ENCODE results near the gene TMED4.

- TF ChIP-seq RNF219 (CRISPR knock-in tag; IDR thresholded peaks at IDR 0.05) (no peak), EZH2 (conservative IDR thresholded peaks at IDR 0.05; ENCODE audit: low read depth, low read length) (no peak), ESRRA (CRISPR knock-in tag; IDR thresholded peaks at IDR 0.05; ENCODE audit: low read depth) (no peak), ELF3 (CRISPR knock-in tag; IDR thresholded peaks at IDR 0.05) (no peak), EP300 (IDR thresholded peaks at IDR 0.05; ENCODE audit: low read depth in 2 of 2, low read length in 2 of 2) (no peak), EP300 (CRISPR knock-in tag; IDR thresholded peaks at IDR 0.05; ENCODE audit: borderline replicate concordance) (no peak), CBX5 (CRISPR knock-in tag; IDR thresholded peaks at IDR 0.05; ENCODE audit: borderline replicate concordance) (no peak), ATF3 (CRISPR knock-in tag; IDR thresholded peaks at IDR 0.05) (no peak), ZNF510 (CRISPR knock-in tag; IDR thresholded peaks at IDR 0.05; ENCODE audit: low read depth) (no peak), PBX2 (CRISPR knock-in tag; IDR thresholded peaks at IDR 0.05) (no peak), PCBP2 (optimal IDR thresholded peaks at IDR 0.05; ENCODE audit: low read depth, low read length, poor library complexity, severe bottlenecking) (no peak), ARID3A (IDR thresholded peaks at IDR 0.05; ENCODE audit: low read depth, low read length) (no peak)
- TF ChIP-seq, protein P1, sequence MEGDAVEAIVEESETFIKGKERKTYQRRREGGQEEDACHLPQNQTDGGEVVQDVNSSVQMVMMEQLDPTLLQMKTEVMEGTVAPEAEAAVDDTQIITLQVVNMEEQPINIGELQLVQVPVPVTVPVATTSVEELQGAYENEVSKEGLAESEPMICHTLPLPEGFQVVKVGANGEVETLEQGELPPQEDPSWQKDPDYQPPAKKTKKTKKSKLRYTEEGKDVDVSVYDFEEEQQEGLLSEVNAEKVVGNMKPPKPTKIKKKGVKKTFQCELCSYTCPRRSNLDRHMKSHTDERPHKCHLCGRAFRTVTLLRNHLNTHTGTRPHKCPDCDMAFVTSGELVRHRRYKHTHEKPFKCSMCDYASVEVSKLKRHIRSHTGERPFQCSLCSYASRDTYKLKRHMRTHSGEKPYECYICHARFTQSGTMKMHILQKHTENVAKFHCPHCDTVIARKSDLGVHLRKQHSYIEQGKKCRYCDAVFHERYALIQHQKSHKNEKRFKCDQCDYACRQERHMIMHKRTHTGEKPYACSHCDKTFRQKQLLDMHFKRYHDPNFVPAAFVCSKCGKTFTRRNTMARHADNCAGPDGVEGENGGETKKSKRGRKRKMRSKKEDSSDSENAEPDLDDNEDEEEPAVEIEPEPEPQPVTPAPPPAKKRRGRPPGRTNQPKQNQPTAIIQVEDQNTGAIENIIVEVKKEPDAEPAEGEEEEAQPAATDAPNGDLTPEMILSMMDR (CRISPR knock-in tag; IDR thresholded peaks at IDR 0.05): no peak
These were observed 36.7 kb upstream of the TMED4 start for GRCh38 chr7:44618753-44619152.
